RKO (cell line): ENCODE data around the gene RNF166.
"Not testable (repeated sequence)": the region's sequence is repeated elsewhere in the genome, so short reads cannot be mapped to it uniquely, and the experiment has no call there.

ENCODE experiments used
- DNase-seq: peaks from one replicate; pipeline ENCODE4 v3.0.0-alpha.2; 2016; ENCODE audit warnings: low spot score

RNF166 gene

DNA sequence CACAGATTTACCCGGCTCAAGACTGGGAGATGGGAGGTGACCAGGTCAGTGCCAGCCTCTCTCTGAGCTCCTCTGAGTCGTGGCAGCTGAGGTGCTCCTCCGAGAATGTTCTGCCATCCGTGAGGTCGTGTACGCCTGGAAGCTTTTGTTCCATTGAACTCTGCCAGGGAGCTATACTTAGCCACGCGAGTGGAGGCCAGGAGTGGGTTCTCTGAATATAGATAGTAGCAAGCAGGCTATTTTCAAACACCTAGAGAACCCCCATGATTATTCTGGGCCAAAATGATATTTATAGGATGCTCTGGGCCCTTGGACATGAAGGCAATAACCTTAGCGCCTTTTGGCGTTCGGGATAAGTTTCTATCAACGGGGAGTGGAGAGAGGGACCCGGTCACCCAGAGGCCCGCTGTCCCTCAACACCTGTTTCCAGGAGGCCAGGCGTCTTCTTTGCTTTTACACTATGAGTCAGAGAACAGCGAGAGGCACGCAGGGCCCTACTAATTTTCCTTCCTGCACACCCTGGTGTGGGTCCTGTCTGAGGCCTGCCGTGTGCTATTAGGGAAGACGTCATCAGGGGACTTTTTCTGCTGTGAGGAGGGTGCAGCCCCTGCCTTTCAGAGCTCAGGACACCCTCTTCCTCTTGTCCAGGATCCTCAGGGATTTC is 32.4 kb downstream of the RNF166 start:
- no peak for DNase-seq

DNA sequence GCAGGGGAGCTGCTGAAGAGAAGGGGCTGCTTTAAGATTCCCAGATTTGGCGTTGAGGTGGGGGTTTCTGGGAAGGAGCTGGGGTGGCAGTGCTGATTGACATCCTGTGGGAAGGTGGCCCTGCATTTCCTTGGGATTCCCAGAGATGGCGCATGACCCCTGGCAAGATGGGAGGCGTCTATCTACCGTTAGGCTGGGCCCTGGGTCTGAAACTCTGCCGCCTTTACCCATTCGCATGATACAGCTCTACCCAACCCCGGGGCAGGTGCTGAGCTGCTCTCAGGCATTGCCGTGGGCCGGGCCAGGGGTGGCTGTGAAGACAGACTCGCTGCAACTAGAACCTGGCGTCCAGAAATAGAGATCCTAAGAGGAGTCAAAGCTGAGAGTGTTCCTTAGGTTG is 33.4 kb downstream of the RNF166 start:
- DNase-seq = no peak

DNA sequence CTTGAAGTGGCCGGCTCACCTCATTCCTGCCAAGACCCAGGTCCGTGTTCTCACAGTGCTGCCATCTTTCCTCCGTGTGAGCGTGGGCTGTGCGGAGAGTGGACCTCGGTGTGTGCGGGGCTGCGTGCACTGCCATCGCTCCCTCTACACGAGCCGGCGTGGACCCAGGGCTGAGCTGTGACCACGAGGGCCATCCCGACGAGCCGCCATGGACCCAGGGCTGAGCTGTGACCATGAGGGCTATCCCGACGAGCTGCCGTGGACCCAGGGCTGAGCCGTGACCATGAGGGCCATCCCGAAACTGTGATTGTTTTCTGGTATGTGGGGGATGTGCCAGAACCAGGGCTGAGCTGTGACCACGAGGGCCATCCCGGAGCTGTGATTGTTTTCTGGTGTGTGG is 34.4 kb downstream of the RNF166 start:
- DNase-seq = no peak

DNA sequence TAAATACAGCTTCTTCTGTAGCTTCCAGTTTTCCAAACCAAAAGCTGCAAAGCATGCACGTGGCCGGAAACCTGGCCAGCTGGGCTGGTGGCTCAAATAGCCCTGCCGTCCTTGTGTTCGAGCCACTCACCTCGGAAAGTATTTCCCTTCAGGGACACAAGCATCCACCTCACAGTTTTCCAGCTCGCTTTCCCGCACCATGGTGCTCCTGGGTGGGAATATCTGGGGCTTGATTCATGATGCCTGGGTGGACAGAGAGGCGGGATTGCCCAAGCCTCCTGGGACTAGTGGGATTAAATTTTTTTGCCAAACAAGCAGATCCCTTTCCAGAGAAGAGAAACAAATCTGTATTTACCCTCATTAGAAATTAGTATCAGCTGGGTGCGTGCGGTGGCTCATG is 36.2 kb downstream of the RNF166 start:
- DNase-seq = no peak

DNA sequence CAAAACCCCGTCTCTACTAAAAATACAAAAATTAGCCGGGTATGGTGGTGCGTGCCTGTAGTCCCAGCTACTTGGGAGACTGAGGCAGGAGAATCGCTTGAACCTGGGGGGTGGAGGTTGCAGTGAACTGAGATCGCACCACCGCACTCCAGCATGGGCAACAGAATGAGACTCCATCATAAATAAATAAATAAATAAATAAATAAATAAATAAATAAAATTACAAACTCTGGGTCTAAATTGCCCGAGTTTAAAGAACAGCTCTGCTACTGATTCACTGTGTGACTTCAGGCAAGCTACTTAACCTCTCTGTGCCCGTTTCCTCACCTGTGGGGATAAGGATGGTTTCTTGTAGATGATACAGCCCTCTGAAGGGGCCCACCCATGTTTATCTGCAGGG is 36.7 kb downstream of the RNF166 start:
- DNase-seq = not testable (repeated sequence)

DNA sequence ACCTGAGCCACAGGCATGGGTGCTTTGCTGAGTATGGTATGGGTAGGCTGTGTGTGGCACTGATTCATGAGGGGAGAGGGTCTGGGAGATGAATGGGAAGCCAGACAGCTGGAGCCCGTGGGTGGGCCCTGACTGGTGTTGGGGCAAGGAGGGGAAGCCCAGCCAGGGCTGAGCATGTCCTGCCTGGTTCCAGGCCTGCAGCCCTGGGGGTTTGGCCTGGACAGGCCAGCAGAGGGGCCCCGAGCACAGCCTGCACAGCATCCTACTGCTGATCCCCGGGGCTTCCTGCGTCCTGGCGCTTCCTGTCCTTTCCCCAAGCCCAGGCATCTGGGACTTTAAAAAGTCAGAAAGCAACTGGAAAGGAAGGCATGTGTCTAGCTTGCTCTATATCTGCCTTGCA is 38.7 kb downstream of the RNF166 start:
- DNase-seq = no peak

DNA sequence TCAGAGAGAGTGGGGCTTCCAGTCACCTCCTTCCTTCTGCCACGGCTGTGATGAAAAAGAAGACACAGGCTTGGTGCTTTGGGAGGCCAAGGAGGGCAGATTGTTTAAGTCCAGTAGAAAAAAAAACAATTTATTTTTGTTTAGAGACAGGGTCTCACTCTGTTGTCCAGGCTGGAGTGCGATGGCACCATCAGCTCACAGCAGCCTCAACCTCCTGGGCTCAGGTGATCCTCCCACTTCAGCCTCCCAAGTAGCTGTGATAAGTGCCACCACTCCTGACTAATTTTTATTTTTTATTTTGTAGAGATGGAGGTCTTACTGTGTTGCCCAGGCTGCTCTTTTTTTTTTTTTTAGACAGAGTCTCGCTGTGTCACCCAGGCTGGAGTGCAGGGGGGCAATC is 40.6 kb downstream of the RNF166 start:
- DNase-seq = no peak

DNA sequence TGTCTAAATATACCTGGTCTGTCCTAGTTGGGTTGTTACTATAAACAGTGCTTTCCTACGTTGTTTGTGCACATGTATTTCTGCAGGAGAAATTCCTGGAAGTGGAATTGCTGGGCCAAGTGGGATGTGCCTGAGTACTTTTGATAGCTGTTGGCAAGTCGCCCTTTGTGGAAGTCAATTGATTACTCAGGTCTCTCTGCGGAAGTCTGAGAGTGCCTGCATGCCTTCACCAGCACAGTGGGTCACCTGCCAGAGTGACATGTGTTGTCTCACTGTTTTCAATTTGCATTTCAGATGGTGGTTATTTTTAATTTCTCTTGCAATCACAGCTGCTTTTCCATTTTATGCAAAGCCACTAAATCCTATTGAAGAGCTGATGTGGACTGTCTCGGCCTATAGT is 41.1 kb downstream of the RNF166 start:
- DNase-seq = no peak

DNA sequence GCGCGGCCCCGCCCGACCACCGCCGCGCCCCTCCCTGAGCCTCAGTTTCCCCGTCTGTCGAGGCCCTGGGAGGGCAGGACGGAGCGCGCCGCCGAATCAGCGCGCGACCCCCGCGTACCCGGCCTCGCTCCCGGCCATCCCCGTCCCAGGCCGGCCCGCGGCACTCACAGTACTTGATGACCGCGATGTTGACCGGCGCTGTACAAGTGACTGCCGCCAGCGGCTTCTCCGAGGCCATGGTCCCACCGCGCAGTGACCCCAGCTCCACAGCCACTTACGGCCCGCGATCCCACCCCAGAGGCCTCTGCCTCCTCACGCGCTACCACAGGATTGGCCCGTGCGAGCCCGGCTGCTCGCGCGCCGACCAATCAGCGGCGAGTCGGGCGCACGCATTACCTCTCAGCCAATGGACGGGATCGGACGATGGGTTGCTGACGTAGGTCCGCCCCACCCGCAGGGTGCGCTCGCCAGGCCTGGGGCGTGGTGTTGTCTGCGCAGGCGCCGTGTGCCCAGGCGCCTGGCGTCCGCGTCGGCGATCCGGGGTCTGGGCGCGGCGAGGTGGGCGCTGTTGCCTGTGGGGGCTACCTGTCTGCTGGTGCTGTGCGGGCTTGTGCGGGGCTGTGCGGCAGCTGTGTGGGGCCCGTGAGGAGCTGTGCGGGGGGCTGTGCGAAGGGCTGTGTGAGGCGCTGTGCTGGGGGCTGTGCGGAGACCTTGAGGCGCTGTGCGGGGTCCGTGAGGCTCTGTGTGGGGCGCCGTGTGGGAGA is 43.2 kb downstream of the RNF166 start, which contains the start of gene MVD:
Gene MVD (minus strand): TSS at position 249 of the 764 bp plus-strand sequence. CDS start 11 bp downstream, at position 238.
- DNase-seq = peak; percentile 98

DNA sequence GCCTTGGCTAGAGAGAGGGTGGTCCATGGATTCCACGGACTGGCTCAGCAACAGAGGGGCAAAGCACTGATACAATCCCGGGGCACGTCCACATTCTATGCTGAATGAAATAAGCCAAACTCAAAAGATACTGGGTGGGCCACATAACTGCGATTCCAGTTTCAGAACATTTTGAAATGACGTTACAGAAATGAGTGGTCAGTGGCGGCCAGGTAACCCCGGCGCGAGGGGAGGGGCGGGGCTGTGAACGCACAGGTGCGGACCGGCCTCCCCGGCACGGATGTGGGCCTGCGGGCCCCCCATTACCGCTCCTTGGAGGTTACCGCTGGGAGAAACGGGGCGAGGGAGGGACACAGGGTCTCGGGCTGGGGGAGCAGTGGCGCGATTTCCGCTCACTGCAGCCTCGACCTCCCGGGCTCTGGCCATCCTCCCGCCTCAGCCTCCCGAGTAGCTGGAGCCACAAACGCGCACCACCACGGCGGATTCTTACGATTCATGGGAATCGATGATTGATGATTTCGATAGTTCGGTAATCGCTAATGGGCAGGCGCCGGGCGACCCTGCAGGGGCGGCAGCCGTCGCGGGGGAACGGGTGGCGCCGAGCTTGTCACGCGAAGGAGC is 43.9 kb downstream of the RNF166 start:
- no peak for DNase-seq

DNA sequence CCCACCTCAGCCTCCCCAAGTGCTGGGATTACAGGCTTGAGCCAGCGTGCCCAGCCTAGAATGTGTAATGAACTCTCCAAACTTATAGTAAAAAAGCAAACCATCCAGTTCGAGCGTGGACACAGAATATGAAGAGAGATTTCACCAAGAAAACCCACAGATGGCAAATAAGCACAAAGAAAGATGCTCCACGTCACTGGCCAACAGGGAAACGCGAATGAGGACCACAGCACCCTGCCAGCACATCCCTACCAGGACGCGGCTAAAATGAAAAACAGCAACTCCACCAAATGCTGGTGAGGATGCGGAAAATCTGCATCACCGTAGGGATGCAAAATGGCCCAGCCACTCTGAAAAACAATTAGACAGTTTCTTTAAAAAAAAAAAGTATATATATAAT is 44.7 kb downstream of the RNF166 start:
- DNase-seq = no peak

DNA sequence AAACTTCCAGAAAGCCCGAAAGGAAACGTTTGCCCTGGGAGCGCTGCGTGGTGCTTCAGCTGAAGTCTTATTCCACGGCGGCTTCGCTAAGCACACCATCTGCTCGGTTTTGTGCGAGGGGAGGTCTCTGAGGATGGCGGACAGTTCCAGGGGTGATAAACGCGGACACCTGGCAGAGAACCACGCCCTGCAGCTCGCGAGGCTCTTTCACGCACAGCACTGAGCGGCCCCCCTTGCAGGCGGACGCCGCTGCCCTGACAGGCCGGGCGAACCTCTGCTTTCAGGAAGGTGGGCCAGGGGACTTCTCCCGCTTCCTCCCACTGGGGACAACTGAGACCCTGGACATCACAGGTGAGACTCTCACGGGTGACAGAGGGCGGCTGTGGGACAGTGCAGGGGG is 47.0 kb downstream of the RNF166 start:
- DNase-seq = no peak

DNA sequence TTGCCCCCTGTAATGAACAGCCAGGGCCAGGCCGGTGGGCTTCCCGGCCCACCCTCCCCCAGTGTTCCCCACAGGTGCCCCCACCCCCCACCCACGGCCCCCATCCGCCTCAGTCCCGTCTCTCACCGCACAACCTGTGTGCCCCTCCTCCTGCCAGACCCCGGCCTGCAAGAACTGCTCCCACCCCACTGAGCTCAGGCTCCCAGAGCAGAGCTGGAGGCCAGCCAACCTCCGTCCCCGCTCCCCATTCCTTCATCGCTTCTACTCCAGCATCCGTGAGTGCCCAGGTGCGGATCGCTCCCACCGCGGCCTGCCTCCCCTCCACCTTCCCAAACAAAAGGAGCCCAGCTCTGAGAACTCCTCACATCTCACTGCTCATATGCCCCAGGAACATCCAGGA is 47.5 kb downstream of the RNF166 start:
- no peak for DNase-seq

DNA sequence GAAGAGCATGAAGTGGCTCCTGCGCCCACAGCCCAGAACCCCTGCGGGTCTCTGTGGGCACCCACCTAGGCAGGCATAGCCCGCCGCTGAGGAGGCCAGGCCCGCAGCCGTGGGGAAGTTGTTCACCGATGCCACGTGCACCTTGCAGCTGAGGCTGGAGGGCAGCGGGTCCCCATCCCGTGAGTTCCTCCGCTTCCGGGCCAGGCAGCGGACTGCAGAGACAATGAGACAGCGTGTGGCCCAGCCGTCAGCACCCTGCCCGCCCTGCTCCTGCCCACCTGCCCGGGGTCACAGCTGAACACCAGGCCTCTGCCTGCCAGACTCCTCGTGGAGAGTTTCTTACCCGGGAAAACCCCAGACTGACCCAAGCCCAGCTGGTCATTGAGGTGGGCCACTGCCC is 48.8 kb downstream of the RNF166 start:
- DNase-seq = no peak

DNA sequence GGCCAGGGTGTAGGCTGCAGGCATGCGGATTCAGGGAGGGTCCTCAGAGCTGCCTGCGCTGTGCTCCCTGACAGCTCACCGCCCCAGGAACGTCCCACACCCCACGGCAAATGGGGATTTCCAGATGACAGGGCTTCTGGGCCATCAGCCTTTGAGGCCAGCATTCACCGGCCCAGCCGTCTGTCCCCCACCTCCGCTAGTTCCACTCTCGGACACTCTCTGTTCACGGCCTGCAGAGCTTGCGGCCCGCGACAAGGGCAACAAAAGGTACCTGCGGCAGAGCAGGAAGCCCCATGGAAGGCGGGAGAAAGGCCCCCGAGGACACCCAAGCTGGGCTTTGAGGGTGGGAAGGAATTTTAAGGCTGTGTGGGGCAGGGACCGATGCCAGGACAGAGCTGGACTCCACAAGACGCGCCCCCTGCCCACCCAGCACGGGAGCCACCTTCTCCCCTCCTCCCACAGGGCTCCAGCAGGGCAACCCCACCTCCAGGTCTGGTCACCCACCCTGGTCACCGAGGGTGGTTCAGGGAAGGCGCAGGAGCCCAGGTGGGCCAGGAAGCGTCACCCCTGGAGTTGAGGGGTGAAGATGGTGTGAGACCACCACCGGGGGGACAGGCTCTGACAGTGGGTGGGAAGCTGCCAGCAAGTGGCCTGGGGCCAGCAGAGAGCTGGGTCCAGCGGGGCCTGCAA is 49.8 kb downstream of the RNF166 start:
- no peak for DNase-seq

DNA sequence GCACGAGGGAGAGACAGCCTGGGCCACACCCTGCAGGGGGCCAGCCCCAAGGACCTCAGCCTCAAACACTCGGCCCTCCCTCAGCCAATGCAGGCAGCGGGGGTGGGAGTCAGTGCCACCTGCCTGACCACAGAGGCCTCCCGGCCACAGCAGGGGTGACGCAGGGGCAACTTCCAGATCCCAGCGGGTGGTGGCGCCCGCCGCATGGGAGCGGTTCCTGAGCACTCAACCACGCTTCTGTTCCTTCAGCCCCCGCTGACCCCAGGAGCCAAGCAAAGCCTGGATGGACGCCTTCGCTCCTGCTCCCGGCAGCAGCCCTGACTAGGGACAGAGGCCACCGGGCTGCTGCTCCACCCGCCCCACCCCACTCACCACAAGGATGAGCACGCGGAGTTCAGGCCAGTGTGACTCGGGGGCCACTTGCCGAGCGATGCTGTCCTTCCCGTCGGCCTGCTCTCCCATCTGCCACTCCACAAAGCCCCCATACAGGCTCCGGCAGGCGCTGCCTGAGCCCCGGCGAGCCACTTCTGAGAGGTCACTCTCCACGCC is 50.4 kb downstream of the RNF166 start:
- no peak for DNase-seq

DNA sequence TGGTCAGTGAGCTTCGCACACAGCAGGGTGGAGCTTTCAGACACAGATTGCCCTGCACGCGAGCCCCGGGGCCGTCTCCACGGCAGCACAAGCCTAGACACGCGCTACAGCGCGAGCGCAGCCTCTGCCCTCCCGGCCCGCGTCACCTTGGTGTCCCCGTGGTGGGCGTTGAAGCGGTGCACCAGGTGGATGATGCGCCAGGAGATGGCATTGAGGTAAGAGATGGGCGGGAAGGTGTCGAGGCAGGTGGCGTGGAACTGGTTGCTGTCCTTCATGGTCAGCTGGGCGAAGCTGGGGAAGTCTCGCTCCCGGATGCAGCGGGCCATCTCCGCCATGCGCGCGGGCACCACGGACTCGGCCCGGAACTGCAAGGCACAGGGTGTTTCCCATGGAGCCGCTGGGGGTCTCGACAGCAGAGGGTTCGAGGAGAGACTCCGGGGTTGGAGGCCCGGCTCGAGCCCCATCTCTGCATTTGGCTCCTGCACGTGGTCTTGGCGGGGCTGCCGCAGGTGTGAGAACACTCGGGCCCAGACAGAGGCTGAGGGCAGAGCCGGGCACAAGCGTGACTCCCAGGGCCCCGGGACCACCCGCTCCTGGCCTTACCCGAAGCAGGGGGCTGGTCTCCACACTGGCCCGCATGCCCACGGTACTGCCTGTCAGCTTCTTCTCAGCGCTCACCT is 51.0 kb downstream of the RNF166 start:
- no peak for DNase-seq

DNA sequence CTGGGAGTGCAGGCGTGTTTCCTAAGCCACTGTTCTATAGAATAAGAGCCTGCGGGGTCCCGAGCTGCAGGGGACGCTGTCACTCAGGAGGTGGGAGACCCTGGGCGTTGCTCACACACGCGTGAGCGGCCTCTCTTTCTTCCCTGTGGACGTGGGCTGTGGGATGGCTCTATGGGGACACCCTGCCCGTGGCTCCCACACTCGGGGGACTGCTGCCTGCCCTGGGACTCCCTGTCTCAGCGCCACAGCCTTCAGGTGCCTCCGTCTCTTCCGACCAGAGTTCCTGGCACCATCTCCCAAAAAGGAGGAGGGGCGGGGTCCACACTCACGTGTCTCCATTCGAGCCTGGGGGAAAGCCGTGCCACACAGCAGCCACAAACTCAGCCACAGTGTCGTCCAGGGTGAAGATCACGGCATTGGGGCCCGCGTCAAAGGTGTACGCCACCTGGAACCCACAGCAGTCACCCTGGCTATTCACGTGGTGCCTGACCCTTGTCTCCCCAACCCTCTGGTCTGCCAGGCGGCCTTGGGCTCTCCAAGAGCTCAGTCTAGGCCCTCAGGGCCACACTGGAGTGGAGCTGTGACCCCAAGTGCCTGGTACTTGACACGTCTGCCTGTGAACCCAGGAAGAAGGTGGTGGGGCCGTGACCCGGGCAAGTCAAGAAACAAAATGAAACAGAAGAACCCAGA is 51.7 kb downstream of the RNF166 start:
- DNase-seq = no peak

DNA sequence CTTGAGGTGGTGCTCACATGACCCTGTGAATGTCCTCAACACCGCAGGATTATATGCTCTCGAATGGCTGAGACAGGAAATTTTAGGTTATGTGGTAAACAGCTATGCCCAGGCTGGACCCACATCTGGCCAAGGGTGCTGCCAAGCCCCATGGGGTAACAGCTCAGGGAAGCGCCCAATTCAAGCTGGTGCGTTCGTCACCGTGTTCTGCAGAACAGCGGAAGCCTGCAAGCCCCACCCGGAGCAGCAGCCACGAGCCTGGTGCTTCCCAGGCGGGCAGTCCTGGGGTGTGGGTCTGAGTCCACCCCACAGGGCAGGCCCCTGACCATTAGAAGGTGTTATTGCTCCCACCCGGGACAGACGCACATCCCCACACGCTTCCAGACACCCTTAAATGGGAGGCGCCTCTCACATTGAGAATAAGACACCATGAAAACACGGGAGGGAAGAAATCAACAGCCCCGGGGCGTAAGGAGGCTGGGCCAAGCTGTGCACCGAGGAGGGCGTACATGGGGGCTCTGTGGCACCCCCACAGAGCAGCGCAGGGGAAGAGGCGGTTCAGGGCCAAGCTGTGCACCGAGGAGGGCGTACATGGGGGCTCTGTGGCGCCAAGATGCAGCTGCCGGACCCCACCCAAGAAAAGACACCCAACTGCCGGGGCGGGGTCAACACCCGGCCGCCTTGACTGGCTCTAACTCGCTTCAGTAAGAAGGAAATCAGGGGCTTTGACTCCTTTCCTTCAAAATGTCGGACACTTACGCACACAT is 52.4 kb downstream of the RNF166 start:
- DNase-seq = no peak

DNA sequence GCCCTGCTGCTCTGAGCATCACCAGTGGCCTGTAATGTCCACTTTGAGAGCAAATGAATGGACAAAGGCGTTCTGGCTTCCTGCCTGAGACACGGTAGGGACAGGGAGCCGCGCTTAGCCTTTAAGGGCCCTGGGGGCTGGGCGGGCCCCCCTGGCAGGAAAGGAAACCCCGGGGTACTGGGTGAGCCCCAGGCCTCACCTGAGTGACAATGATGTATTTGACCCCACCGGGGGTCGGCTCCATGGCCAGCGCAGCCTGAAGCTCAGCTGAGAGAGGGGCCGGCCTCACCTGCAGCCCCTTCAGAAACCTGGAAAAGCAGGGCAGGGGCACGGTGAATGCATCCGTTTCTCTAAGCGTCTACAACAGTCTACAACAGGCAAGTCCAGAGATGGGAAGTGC is 53.1 kb downstream of the RNF166 start:
- no peak for DNase-seq

DNA sequence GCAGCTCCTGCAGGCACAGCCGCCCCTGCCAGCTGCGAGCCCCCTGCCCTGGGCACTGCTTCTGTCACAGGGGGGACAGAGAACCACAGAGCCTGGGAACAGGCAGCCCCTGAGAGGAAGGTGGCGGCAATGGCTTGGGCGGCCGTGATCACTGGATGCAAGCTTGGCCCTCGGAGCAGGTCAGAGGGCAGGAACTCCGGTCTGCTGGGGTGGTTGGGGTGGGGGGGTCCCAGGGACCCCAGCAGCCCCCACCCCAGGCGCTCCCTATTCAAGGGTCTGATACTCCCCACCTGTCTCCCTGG is 53.5 kb downstream of the RNF166 start:
- DNase-seq = no peak
